Breast epithelium (tissue), 3 donors: ENCODE data around the gene SRRM2.

Source experiments
- POLR2A ChIP-seq: fragments of 450-650 bp; IDR thresholded peaks from one replicate; pipeline ENCODE4 v1.6.1; 2016; ENCODE audit warnings: antibody characterized with exemption, mild to moderate bottlenecking, moderate library complexity
- TF ChIP-seq, protein P1 (sequence below), 3 donors: fragments of 450-650 bp; IDR thresholded peaks; one replicate each; pipeline ENCODE4 v1.5.1; 2016 to 2017; ENCODE audit warnings: antibody characterized with exemption in 3 of 3, mild to moderate bottlenecking in 3 of 3, moderate library complexity in 3 of 3

DNA sequence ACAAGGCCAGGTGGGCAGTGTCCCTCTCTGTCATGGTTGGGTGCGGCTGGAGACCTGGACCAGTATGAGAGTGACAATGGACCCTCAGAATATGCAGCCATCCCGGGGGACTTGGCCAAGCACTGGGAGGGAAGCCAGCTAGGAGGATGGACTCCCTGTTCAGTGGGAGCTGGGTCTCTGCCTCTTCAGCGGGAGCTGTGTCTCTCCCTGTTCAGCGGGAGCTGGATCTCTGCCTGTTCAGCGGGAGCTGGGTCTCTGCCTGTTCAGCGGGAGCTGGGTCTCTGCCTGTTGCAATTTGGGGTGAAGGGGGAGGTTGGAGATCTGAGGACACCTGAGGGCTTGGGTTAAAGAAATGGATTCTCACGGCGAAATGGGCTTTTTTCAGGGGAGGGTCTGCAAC is 38.7 kb downstream of the SRRM2 start:
- TF ChIP-seq, protein P1, sequence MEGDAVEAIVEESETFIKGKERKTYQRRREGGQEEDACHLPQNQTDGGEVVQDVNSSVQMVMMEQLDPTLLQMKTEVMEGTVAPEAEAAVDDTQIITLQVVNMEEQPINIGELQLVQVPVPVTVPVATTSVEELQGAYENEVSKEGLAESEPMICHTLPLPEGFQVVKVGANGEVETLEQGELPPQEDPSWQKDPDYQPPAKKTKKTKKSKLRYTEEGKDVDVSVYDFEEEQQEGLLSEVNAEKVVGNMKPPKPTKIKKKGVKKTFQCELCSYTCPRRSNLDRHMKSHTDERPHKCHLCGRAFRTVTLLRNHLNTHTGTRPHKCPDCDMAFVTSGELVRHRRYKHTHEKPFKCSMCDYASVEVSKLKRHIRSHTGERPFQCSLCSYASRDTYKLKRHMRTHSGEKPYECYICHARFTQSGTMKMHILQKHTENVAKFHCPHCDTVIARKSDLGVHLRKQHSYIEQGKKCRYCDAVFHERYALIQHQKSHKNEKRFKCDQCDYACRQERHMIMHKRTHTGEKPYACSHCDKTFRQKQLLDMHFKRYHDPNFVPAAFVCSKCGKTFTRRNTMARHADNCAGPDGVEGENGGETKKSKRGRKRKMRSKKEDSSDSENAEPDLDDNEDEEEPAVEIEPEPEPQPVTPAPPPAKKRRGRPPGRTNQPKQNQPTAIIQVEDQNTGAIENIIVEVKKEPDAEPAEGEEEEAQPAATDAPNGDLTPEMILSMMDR (IDR thresholded peaks at IDR 0.05) = no peak
- TF ChIP-seq POLR2A = no peak
